Liver (tissue), 9 donors: ENCODE results near the gene RASSF8. TPM values are rescaled to one million over a fixed set of nuclear protein-coding genes. Genes with fewer than 3 reads are reported as not detected.

ENCODE experiments used
- DNase-seq: peaks from one replicate; pipeline ENCODE4 v3.0.0-alpha.2; 2017; ENCODE audit warnings: low spot score
- H3K27ac ChIP-seq, 2 donors: one replicate each; pipeline ENCODE4 v1.7.0; 2013; ENCODE audit warnings: inconsistent platforms in 2 of 2, low read length in 2 of 2, control low read depth in 1 of 2, low read depth in 1 of 2, mild to moderate bottlenecking in 1 of 2
- H3K27me3 ChIP-seq, 4 donors: one replicate each; pipeline versions ENCODE4 v1.6.1 to v1.7.0; 2013; ENCODE audit warnings: low read length in 3 of 4, inconsistent platforms in 1 of 4, mild to moderate bottlenecking in 1 of 4, moderate library complexity in 1 of 4; ENCODE audit not compliant: control insufficient read depth in 4 of 4, insufficient read depth in 4 of 4
- H3K36me3 ChIP-seq, 4 donors: one replicate each; pipeline versions ENCODE4 v1.6.1 to v1.7.0; 2013; ENCODE audit warnings: low read length in 3 of 4, mild to moderate bottlenecking in 3 of 4, low read depth in 1 of 4, moderate library complexity in 1 of 4; ENCODE audit not compliant: control insufficient read depth in 4 of 4, insufficient read depth in 3 of 4
- H3K4me1 ChIP-seq, 4 donors: one replicate each; pipeline versions ENCODE4 v1.6.1 to v1.7.0; 2013; ENCODE audit warnings: low read length in 3 of 4, mild to moderate bottlenecking in 3 of 4, moderate library complexity in 1 of 4; ENCODE audit not compliant: control insufficient read depth in 4 of 4, insufficient read depth in 4 of 4
- H3K4me3 ChIP-seq, 3 donors: one replicate each; pipeline versions ENCODE4 v1.6.1 to v1.7.0; 2013; ENCODE audit warnings: low read length in 3 of 3, control low read depth in 1 of 3, low read depth in 1 of 3, mild to moderate bottlenecking in 1 of 3
- H3K9ac ChIP-seq, 2 donors: one replicate each; pipeline ENCODE4 v1.7.0; 2013; ENCODE audit warnings: low read length in 2 of 2, mild to moderate bottlenecking in 2 of 2, moderate library complexity in 2 of 2, control low read depth in 1 of 2, low read depth in 1 of 2
- H3K9me3 ChIP-seq, 4 donors: one replicate each; pipeline versions ENCODE4 v1.6.1 to v1.7.0; 2013; ENCODE audit warnings: low read length in 3 of 4; ENCODE audit not compliant: control insufficient read depth in 4 of 4
- FOXA1 ChIP-seq: IDR thresholded peaks from 2 replicates; pipeline ENCODE4 v1.6.1; 2016; ENCODE audit warnings: antibody characterized with exemption
- FOXA2 ChIP-seq: IDR thresholded peaks from 2 replicates; pipeline ENCODE4 v1.6.1; 2016; ENCODE audit warnings: antibody characterized with exemption
- HNF4A ChIP-seq, 2 donors: conservative IDR thresholded peaks; 2 replicates each; pipeline ENCODE4 v1.6.1; 2016; ENCODE audit warnings: antibody characterized with exemption in 2 of 2, mild to moderate bottlenecking in 2 of 2
- HNF4G ChIP-seq: IDR thresholded peaks from 2 replicates; pipeline ENCODE4 v1.6.1; 2016; ENCODE audit warnings: antibody characterized with exemption
- JUND ChIP-seq, 2 donors: IDR thresholded peaks; 2 replicates each; pipeline ENCODE4 v1.6.1; 2016; ENCODE audit warnings: antibody characterized with exemption in 2 of 2
- RXRA ChIP-seq, 2 donors: IDR thresholded peaks; 2 replicates each; pipeline ENCODE4 v1.6.1; 2017 to 2018; ENCODE audit warnings: antibody characterized with exemption in 2 of 2, mild to moderate bottlenecking in 1 of 2
- SP1 ChIP-seq: IDR thresholded peaks from 2 replicates; pipeline ENCODE4 v1.6.1; 2018; ENCODE audit warnings: antibody characterized with exemption, mild to moderate bottlenecking
- TAF1 ChIP-seq: conservative IDR thresholded peaks from 2 replicates; pipeline ENCODE4 v1.6.1; 2016; ENCODE audit warnings: antibody characterized with exemption, mild to moderate bottlenecking
- YY1 ChIP-seq: IDR thresholded peaks from 2 replicates; pipeline ENCODE4 v1.6.1; 2016; ENCODE audit warnings: antibody characterized with exemption, mild to moderate bottlenecking
- WGBS: extraction: QIAGEN DNeasy Blood & Tissue Kit; methylation state at CpG from one replicate; pipeline ENCODE4 v1.1.7; 2013; 5-methylcytosine and 5-hydroxymethylcytosine counted together
- polyA plus RNA-seq, 2 donors: library from polyadenylated mRNA; stranded (reverse) in 1 of 2; unstranded in 1 of 2; fragments of 200-250 nt in 1 of 2; fragments of >200 nt in 1 of 2; fragmentation: Nextera tagmentation in 1 of 2; extraction: Ambion mirVana in 1 of 2; gene quantifications; one replicate each; pipeline versions ENCODE4 v1.2.1 to v1.2.3, GENCODE V29; 2013 to 2015
- total RNA-seq, 2 donors: library from RNA; depleted of rRNA; stranded (reverse); fragments of >200 nt; gene quantifications; one replicate each; pipeline ENCODE4 v1.2.3, GENCODE V29; 2014
- TF ChIP-seq, protein P1 (sequence below): IDR thresholded peaks from 2 replicates; pipeline ENCODE4 v1.6.1; 2016; ENCODE audit warnings: antibody characterized with exemption
- TF ChIP-seq, protein P2 (sequence below): IDR thresholded peaks from 2 replicates; pipeline ENCODE4 v1.6.1; 2016; ENCODE audit warnings: antibody characterized with exemption, mild to moderate bottlenecking
- TF ChIP-seq, protein P3 (sequence below): IDR thresholded peaks from 2 replicates; pipeline ENCODE4 v1.6.1; 2016; ENCODE audit warnings: antibody characterized with exemption
- TF ChIP-seq, protein P4 (sequence below): IDR thresholded peaks from 2 replicates; pipeline ENCODE4 v1.6.1; 2016; ENCODE audit warnings: antibody characterized with exemption
- donor health status: healthy.
- donor health status: healthy.
- donor health status: healthy.
- donor health status: healthy.
- donor health status: healthy.

The RASSF8 gene
- total and polyA plus RNA-seq, 4 donors, result 1.7 to 9.4 (median 3.3) TPM

DNA sequence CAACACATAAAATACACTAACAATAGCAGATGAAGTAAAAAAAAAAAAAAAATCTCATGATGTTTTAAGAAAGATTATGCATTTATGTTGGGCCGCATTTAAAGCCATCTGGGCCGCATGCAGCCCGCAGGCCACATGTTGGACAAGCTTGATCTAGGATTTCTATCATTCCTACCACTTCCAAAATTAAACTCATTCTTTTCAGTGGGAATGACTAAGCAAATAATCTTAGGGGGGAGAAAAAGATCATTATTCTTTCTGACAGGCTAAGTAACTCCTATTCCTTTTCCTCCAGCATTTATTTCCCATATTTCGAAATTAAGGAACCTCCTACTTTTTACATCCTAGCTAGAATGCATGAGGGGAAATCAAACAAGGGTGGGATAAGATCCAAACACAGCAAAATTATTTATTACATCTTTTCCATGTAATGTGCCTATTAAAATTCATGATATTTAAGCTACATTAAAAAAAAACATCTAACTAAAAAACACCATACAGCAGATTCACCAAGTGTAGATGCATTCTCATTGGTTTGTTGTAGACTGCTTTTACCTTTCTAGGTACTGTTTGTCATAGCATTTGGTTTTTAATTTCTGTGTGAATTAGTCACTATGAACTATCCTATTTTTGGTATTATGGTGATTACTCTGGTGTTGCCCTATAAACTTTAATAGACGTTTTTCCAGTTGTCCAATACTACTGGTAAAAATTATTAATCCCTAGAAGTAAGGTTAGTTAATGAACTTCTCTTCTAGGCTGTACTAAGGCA, 76.1 kb downstream of the RASSF8 start:
- TF ChIP-seq, protein P1, sequence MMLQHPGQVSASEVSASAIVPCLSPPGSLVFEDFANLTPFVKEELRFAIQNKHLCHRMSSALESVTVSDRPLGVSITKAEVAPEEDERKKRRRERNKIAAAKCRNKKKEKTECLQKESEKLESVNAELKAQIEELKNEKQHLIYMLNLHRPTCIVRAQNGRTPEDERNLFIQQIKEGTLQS, result no peak
- TF ChIP-seq TAF1, result no peak
- 93% methylated on average over 5 of the region's 5 CpGs for whole genome bisulfite sequencing
- DNase-seq, result no peak
- Histone ChIP-seq H3K36me3 (no peaks in the 10 kb centered on the region), H3K4me1 (peaks cover 0 to 3% (median 0%) of the 10 kb centered on the region in 4 donors), H3K27ac (no peak overlapping the region), H3K27me3 (no peaks in the 10 kb centered on the region), H3K9ac (no peak overlapping the region), H3K9me3 (no peaks in the 10 kb centered on the region), H3K4me3 (no peak overlapping the region)

DNA sequence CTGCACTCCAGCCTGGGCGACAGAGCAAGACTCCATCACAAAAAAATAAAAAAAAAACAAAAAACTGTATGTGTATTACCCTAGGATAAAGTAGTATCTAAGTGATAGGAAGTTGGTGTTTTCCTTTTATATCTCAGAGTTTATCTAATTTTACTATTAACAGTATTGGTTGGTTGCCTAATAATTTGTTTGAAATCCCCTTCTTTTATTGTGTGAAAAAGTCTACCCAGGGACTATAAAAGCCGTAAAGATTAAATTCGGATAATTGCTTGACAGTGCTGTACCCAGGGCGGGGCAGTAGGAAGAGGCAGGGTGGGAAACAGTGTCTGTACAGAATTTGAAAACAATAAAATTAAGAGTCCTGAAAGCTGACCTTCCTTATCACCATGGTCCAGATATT, 78.4 kb downstream of the RASSF8 start:
- no peaks in the 10 kb centered on the region for H3K36me3 ChIP-seq
- H3K27ac ChIP-seq, result no peak overlapping the region
- no peak overlapping the region for H3K4me3 ChIP-seq
- no peak overlapping the region for H3K9ac ChIP-seq
- no peaks in the 10 kb centered on the region for H3K27me3 ChIP-seq
- TF ChIP-seq, protein P2, sequence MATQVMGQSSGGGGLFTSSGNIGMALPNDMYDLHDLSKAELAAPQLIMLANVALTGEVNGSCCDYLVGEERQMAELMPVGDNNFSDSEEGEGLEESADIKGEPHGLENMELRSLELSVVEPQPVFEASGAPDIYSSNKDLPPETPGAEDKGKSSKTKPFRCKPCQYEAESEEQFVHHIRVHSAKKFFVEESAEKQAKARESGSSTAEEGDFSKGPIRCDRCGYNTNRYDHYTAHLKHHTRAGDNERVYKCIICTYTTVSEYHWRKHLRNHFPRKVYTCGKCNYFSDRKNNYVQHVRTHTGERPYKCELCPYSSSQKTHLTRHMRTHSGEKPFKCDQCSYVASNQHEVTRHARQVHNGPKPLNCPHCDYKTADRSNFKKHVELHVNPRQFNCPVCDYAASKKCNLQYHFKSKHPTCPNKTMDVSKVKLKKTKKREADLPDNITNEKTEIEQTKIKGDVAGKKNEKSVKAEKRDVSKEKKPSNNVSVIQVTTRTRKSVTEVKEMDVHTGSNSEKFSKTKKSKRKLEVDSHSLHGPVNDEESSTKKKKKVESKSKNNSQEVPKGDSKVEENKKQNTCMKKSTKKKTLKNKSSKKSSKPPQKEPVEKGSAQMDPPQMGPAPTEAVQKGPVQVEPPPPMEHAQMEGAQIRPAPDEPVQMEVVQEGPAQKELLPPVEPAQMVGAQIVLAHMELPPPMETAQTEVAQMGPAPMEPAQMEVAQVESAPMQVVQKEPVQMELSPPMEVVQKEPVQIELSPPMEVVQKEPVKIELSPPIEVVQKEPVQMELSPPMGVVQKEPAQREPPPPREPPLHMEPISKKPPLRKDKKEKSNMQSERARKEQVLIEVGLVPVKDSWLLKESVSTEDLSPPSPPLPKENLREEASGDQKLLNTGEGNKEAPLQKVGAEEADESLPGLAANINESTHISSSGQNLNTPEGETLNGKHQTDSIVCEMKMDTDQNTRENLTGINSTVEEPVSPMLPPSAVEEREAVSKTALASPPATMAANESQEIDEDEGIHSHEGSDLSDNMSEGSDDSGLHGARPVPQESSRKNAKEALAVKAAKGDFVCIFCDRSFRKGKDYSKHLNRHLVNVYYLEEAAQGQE, result no peak
- TF ChIP-seq, protein P3, sequence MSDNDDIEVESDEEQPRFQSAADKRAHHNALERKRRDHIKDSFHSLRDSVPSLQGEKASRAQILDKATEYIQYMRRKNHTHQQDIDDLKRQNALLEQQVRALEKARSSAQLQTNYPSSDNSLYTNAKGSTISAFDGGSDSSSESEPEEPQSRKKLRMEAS, result no peak
- TF ChIP-seq YY1 (no peak), HNF4A (conservative IDR thresholded peaks at IDR 0.05) (no peak), JUND (IDR thresholded peaks at IDR 0.05) (no peak), RXRA (IDR thresholded peaks at IDR 0.05) (no peak), HNF4G (no peak), TAF1 (no peak), SP1 (no peak), FOXA1 (no peak), FOXA2 (no peak)
- TF ChIP-seq, protein P4, sequence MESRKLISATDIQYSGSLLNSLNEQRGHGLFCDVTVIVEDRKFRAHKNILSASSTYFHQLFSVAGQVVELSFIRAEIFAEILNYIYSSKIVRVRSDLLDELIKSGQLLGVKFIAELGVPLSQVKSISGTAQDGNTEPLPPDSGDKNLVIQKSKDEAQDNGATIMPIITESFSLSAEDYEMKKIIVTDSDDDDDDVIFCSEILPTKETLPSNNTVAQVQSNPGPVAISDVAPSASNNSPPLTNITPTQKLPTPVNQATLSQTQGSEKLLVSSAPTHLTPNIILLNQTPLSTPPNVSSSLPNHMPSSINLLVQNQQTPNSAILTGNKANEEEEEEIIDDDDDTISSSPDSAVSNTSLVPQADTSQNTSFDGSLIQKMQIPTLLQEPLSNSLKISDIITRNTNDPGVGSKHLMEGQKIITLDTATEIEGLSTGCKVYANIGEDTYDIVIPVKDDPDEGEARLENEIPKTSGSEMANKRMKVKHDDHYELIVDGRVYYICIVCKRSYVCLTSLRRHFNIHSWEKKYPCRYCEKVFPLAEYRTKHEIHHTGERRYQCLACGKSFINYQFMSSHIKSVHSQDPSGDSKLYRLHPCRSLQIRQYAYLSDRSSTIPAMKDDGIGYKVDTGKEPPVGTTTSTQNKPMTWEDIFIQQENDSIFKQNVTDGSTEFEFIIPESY, result no peak
- WGBS, result 91% methylated on average over 4 of the region's 4 CpGs
- H3K4me1 ChIP-seq, result peaks cover 0 to 3% (median 0%) of the 10 kb centered on the region in 4 donors
- H3K9me3 ChIP-seq, result no peaks in the 10 kb centered on the region
- no peak for DNase-seq
